ENCODE data around the gene MTMR3.
"Not testable (repeated sequence)": the region's sequence is repeated elsewhere in the genome, so short reads cannot be mapped to it uniquely, and the experiment has no call there.

MTMR3 gene

DNA sequence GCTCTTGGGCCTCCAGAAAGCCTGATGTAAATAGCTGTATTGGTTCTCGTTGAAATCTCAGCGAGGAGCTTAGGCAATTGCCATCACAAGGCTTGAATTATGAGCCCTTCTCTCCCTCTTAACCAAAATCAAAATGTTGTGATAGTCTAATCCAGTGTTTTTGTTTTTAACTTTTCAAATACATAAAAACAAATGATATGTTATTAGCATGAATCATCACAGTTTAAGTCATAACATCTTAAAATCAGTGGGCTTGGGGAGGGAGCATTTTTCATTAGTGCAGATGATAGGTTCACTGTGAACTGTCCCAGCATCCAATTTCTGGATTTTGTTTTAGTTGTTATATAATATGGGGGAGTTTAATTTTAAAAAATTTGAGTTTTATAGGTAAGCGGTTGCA is 148.4 kb downstream of the MTMR3 start:
- no peak for DNase-seq

DNA sequence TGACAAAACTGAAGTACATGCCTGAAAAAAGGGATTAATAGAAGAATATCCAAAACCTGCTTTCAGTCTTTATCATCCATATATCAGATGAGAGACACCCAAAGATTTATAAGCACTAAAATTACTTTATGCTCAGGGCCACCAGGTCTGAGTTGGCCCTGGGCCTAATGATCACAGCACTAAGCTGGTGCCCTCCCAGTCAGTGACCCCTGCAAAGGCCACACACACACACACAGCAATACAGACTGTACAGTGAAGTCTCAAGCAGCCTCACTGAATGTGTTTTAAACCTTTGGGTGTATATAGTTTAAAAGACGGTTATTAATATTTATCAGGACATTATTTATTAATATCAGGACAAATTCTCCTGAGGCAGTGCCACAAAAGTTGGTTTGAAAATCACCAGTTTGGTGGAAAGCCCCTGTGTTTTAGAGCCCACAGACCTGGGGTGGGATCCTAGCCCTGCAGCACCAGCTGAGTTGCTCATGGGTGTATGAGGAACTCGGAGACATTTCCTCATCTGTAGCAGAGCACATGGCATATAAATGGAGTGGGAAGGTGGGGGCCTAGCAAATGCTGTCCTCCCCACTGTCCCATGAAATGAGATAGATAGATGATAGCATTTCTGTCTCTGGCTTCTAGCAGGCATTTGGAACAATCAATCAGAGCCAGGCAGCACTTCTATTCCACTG is 148.9 kb downstream of the MTMR3 start:
- DNase-seq: no peak

GRCh38 chr22:30033137-30033536 is 150.2 kb downstream of the MTMR3 start:
- no peak for DNase-seq

- no peak for DNase-seq
Observed at GRCh38 chr22:30033901-30034300, 150.9 kb downstream of the MTMR3 start.

- no peak for DNase-seq
Observed at GRCh38 chr22:30036656-30037055, 153.7 kb downstream of the MTMR3 start.

- DNase-seq: no peak
Observed at GRCh38 chr22:30038219-30038618, 155.2 kb downstream of the MTMR3 start.

DNA sequence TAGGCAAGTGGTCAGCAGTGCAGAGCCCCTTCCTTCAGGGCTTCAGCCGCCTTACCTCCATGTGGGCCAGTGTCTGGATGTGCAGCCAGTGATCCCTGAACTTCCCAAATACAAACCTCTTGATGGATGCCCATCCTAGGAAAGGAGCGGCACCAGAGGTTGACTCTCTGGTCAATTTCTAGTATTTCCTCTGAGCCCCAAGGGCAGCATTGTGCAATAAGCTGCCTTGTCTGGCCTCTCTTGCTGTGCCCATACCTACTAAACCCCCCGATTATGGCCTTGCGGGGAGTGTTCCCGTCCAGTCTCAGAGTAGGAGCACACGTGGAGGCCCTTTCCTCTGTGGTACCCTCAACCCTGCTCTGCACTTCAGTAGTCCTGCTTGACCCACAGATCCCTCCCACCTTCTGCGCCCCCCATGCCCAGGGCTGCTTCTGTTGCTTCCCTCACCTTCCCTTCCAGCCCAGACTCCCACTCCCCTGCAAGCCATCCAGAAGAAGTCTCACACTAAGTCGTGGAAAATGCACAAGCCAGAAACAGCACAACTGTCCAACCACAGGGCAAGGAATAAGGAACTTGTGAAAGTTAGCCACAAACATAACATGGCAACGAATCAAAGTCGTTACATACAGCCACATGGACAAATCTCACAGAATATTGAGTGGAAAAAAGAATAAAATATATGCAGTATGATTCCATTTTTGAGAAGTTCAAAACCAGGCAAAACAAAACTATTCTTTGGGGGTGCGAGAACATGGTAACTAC is 157.7 kb downstream of the MTMR3 start:
- DNase-seq: peak; percentile 78

GRCh38 chr22:30041475-30041874 is 158.5 kb downstream of the MTMR3 start:
- no peak for DNase-seq

DNA sequence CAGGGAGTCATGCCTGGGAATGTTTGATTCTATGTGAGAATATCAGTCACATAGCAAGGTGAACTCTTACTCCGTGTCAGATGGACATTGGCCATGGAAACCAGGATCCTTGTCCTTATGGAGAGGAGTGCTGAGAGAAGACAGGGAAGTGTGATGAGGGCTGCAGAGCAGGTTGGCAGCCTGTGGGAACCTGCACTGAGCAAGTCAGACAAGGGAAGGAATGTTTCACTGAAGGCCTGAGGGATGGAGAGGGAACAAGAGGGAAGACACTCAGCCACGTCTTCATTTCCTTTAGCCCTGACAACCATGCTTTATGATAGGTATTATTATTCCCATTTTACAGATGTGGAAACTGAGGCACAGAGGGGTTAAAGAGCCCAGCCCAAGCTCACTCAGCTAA is 158.9 kb downstream of the MTMR3 start:
- DNase-seq: no peak

DNA sequence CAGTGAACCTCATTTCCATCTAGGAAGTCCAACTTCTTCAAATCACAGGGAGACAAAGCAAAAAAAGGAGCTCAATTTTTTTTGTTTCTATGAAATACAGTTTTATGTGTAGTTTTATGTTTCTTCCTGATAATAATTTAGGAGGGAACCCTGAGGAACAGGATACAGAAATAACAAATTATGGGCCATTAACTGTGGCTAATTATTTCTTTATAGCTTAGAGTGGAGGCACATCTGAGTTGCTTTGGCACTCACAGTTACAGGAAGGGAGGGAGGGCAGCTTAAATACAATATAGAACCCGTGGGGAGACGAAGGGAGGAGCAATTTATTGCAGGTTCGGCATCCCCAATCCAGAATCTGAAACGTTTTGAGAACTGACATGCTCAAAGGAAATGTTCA is 160.2 kb downstream of the MTMR3 start:
- DNase-seq: no peak

GRCh38 chr22:30044369-30044768 is 161.4 kb downstream of the MTMR3 start:
- no peak for DNase-seq

- DNase-seq: no peak
Observed at GRCh38 chr22:30044881-30045493, 162.0 kb downstream of the MTMR3 start.

GRCh38 chr22:30045494-30045887 is 162.5 kb downstream of the MTMR3 start:
- no peak for DNase-seq

DNA sequence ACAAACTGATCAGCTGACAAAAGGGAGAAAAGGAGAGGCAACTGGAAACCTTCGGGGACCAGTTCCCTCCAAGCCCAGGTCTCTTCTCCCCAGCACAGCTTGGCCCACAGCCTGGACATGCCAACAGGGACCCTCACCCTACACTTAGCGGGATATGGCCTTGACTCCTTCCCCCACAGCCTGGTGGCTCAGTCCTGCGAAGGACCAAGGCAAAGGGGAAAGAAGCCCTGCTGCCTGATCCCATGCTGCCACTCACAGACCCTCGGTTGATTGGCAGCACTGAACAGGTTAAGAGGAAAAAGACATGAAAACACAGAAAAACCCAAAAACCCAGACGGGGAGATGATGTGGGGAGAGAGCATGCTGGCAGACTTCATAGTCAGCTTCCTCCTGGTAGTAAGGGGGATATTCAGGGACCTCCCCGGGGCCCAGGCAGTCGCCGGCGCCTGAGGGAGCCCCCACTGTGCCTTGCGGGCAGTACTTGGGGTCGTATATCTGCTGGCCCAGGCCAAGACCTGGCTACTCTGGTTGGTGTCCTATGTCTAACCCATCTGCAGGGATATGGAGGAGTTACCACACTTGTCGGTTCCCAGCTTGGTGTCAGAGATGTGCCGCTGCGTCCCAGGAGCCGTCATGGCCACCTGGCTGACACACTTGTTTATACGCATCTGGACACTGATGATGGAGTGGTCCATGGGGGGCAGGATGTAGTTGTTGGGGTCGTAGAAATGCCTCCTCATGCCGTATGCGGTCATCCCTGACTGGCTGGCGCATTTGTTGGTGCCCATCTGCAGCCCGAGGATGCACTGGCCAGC is 163.1 kb downstream of the MTMR3 start:
- no peak for DNase-seq

- DNase-seq: no peak
Observed at GRCh38 chr22:30046716-30047363, 163.9 kb downstream of the MTMR3 start.

GRCh38 chr22:30047364-30047738 is 164.4 kb downstream of the MTMR3 start:
- DNase-seq: no peak

GRCh38 chr22:30048681-30049080 is 165.7 kb downstream of the MTMR3 start:
- DNase-seq: no peak

DNA sequence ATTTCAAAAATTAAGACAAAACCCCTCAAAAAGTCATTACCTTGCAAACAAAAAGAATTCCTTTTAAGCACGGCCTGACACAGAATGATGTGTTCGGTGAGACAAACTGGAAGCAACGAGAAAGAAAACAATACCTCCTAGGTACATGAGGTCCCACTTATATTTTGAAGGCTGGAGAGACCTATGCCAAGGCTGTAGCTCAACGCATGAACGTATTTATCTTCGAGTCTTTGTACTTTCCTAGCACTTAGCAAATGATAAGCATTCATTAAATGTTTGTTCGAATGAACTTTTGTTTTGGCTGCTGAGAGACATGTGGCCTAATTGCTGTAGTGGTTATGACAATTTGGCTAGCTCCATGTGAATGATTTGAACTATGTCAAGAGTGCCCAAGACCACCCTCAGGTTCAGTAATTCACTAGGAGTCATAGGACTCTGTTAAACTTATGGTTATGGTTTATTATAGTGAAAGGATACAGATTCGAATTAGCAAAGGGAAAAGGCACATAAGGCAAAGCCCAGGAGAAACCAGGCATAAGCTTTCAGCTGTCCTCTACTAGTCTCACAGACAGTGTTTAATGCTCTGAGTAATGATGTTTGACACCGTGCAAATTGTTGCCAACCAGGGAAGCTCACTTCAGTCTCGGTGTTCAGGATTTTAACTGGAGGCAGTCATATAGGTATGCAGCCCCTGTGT is 171.2 kb downstream of the MTMR3 start:
- no peak for DNase-seq

DNA sequence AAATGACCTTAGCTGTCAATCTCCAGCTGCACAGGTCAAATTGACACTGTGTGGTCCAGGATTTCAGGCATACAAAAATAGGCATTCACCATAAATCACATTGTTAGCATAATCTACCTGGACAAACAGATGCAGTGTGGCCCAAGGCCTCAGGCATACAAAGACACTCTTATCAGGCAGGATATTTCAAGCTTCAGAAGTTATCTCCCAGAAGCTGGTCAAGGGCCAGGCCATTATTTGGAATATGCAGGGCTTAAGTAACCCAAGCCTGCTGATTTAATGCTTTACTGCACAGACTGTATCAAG is 171.7 kb downstream of the MTMR3 start:
- no peak for DNase-seq

GRCh38 chr22:30056015-30056414 is 173.0 kb downstream of the MTMR3 start:
- no peak for DNase-seq

GRCh38 chr22:30057375-30057774 is 174.4 kb downstream of the MTMR3 start:
- DNase-seq: no peak

DNA sequence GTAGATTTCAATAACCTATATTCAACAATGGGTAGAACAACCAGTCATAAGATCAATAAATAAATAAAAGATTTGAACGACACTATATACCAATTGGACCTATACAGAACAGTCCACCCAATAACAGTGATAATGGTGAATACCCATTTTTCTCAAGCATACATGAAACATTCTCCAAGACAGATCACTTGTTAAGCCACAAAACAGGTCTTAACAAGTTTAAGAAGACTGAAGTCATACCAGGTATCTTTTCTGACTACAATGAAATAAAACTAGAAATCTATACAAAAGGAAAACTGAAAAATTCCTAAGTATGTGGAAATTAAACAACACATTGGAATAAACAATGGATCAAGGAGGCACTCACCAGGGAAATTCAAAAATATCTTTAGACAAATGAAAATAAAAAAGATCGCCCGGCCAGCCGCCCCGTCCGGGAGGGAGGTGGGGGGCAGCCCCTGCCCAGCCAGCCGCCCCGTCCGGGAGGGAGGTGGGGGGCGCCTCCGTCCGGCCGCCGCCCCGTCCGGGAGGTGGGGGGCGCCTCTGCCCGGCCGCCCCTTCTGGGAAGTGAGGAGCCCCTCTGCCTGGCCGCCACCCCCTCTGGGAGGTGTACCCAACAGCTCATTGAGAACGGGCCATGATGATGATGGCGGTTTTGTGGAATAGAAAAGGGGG is 176.5 kb downstream of the MTMR3 start:
- not testable (repeated sequence) for DNase-seq

All from GF-D8 (cell line).